H1 (cell line): ENCODE measurements around the gene MACROD1. TPM values are rescaled to one million over a fixed set of nuclear protein-coding genes. Genes with fewer than 3 reads are reported as not detected.

ENCODE experiments used
- SUZ12 ChIP-seq: fragments of 200-600 bp; sonication (generic); IDR thresholded peaks from 2 replicates; pipeline ENCODE4 v1.6.1; 2012; ENCODE audit warnings: mild to moderate bottlenecking, inconsistent platforms, low read length, moderate library complexity, mixed read lengths
- polyA plus RNA-seq, 7 experiments: library from polyadenylated mRNA; depleted of rRNA in 3 of 7; stranded (reverse) in 5 of 7; unstranded in 2 of 7; fragments of >200 nt in 5 of 7; fragments of 200-250 nt in 2 of 7; gene quantifications; 1 replicate in 5 of 7; 2 replicates in 1 of 7; 4 replicates in 1 of 7; pipeline versions ENCODE4 v1.2.1 to v1.2.3, GENCODE V29; 2011 to 2013; ENCODE audit warnings: missing spikeins in 2 of 7, mixed read lengths in 2 of 7
- total RNA-seq: library from RNA; stranded (reverse); fragmentation: NEBNext Ultra II Directional; extraction: Animal tissue kit (Norgen Biotek cat#: 25700); gene quantifications from 2 replicates; pipeline ENCODE4 v1.2.1, GENCODE V29; 2021

MACROD1 gene
- total and polyA plus RNA-seq, 2 of the 8 experiments (the other 6 are each of a cell fraction or from before 2014, with no cell fraction given), result 19.5 to 34.1 TPM

- TF ChIP-seq SUZ12, result no peak
Measured at GRCh38 chr11:63997801-63998337, 168.0 kb downstream of the MACROD1 start (continued).
